K562 (cell line): ENCODE results near the gene SLC39A7. TPM values are rescaled to one million over a fixed set of nuclear protein-coding genes. Genes with fewer than 3 reads are reported as not detected.

Experiments
- ATAC-seq: fragments of 200-7000 bp; cut with Tn5 transposase; 3 replicates; pipeline ENCODE4 v1.9.1; 2020; ENCODE audit warnings: moderate library complexity
- BruUV-seq: library from RNA; stranded (reverse); fragments of 400-500 nt; replicated peaks from 2 replicates; lab custom pipeline; 2021; lab: Mats Ljungman, UMichigan
- CTCF ChIA-PET: fragments of 300-600 bp; formaldehyde crosslinking; extraction: SDS; loops from one replicate; lab custom pipeline; 2021; ENCODE audit warnings: low intra/inter-chr PET ratio; lab: Yijun Ruan, JAX
- POLR2A ChIA-PET: fragments of 300-600, 350-650 bp; sonication (Branson Sonifier 250); formaldehyde crosslinking; extraction: SDS; loops from one replicate; lab custom pipeline; 2021; ENCODE audit warnings: antibody characterized with exemption, inconsistent platforms; lab: Yijun Ruan, JAX
- DNase-seq, 4 experiments: peaks; one replicate each; pipeline versions ENCODE4 v3.0.0 to v3.0.0-alpha.2; 2011 to 2018; ENCODE audit warnings: low spot score in 3 of 4, mixed read lengths in 3 of 4; ENCODE audit errors: extremely low read depth in 1 of 4
- FAIRE-seq: peaks from 2 replicates; lab custom pipeline; 2011; peaks lifted over from hg19 to GRCh38; lab: Jason Lieb, UNC
- H2AFZ ChIP-seq: 2 replicates; pipeline ENCODE4 v1.6.0; 2011; ENCODE audit warnings: low read depth, low read length, control low read depth, inconsistent platforms
- H3K27ac ChIP-seq: fragments of 200-600 bp; 3 replicates; pipeline ENCODE4 v1.8.0; 2011; ENCODE audit warnings: low read depth, mild to moderate bottlenecking, control low read depth, inconsistent platforms, low read length, moderate library complexity, mixed read lengths; ENCODE audit errors: extremely low read depth
- H3K27me3 ChIP-seq, 2 experiments: fragments of 300-600 bp in 1 of 2; 2 replicates in 1 of 2; 3 replicates in 1 of 2; pipeline versions ENCODE4 v1.6.0 to v1.8.0; 2011; ENCODE audit warnings: inconsistent platforms in 2 of 2, low read length in 2 of 2, mild to moderate bottlenecking in 1 of 2, mixed read lengths in 1 of 2, moderate library complexity in 1 of 2; ENCODE audit not compliant: control insufficient read depth in 2 of 2, insufficient read depth in 2 of 2
- H3K36me3 ChIP-seq: fragments of 300-600 bp; 3 replicates; pipeline ENCODE4 v1.8.0; 2011; ENCODE audit warnings: mild to moderate bottlenecking, low read length, inconsistent platforms; ENCODE audit not compliant: control insufficient read depth, insufficient read depth
- H3K4me1 ChIP-seq, 2 experiments: fragments of 200-600 bp in 1 of 2; replicated peaks in 1 of 2; 2 replicates in 1 of 2; 3 replicates in 1 of 2; pipeline versions ENCODE4 v1.5.1 to v1.8.0; 2011; ENCODE audit warnings: inconsistent platforms in 2 of 2, low read length in 2 of 2, mild to moderate bottlenecking in 1 of 2, mixed read lengths in 1 of 2, moderate library complexity in 1 of 2; ENCODE audit not compliant: control insufficient read depth in 2 of 2, insufficient read depth in 2 of 2
- H3K4me2 ChIP-seq: 2 replicates; pipeline ENCODE4 v1.6.1; 2011; ENCODE audit warnings: low read length, control low read depth, inconsistent platforms, mixed read lengths; ENCODE audit not compliant: insufficient read depth
- H3K4me3 ChIP-seq: fragments of 200-600 bp; sonication (generic), shearing (Covaris generic); 2 replicates; pipeline ENCODE4 v1.5.1; 2016; ENCODE audit warnings: control low read depth, inconsistent platforms
- H3K79me2 ChIP-seq: fragments of 200-600 bp; 3 replicates; pipeline ENCODE4 v1.8.0; 2011; ENCODE audit warnings: low read length, inconsistent platforms; ENCODE audit not compliant: control insufficient read depth, insufficient read depth
- H3K9ac ChIP-seq, 2 experiments: 2 replicates each; pipeline versions ENCODE4 v1.6.0 to v1.6.1; 2011; ENCODE audit warnings: low read depth in 2 of 2, low read length in 2 of 2, control low read depth in 1 of 2, inconsistent platforms in 1 of 2, mild to moderate bottlenecking in 1 of 2, mixed read lengths in 1 of 2; ENCODE audit not compliant: insufficient read depth in 1 of 2
- H3K9me1 ChIP-seq: one replicate; pipeline ENCODE4 v1.6.0; 2011; ENCODE audit warnings: inconsistent platforms, mild to moderate bottlenecking, low read length, moderate library complexity; ENCODE audit not compliant: control insufficient read depth, insufficient read depth
- H3K9me3 ChIP-seq: replicated peaks from 2 replicates; pipeline ENCODE4 v1.5.1; 2011; ENCODE audit warnings: low read depth, low read length, inconsistent platforms; ENCODE audit not compliant: control insufficient read depth, insufficient read depth
- H4K20me1 ChIP-seq: replicated peaks from 2 replicates; pipeline ENCODE4 v1.6.1; 2011; ENCODE audit warnings: low read length, inconsistent platforms, mixed read lengths; ENCODE audit not compliant: control insufficient read depth, insufficient read depth
- HINFP ChIP-seq: fragments of 450-650 bp; conservative IDR thresholded peaks from 2 replicates; pipeline ENCODE4 v1.6.1; 2016; ENCODE audit warnings: missing genetic modification characterization, low read depth, mild to moderate bottlenecking, control low read depth, missing compliant biosample characterization
- POLR2G ChIP-seq: fragments of 200-400 bp; formaldehyde crosslinking; IDR thresholded peaks from 2 replicates; pipeline ENCODE4 v1.6.1; 2017; ENCODE audit warnings: low read depth, mild to moderate bottlenecking, antibody characterized with exemption, low read length, moderate library complexity
- RBFOX2 ChIP-seq: fragments of 200-400 bp; formaldehyde crosslinking; IDR thresholded peaks from 2 replicates; pipeline ENCODE4 v1.6.1; 2017; ENCODE audit warnings: low read depth, mild to moderate bottlenecking, low read length, moderate library complexity
- STAG1 ChIP-seq: sonication (generic); formaldehyde crosslinking; IDR thresholded peaks from 2 replicates; pipeline ENCODE4 v1.5.0; 2020; ENCODE audit warnings: missing genetic modification reagents, borderline replicate concordance
- WGBS: fragments of 100-300 bp; shearing (Covaris generic); methylation state at CpG from one replicate; pipeline ENCODE4 v1.1.6; 2016; ENCODE audit warnings: low coverage, mixed read lengths; ENCODE audit not compliant: insufficient coverage; ENCODE audit errors: missing lambda C conversion rate; 5-methylcytosine and 5-hydroxymethylcytosine counted together
- in situ Hi-C: fragments of 300-500 bp; cut with MboI; formaldehyde crosslinking; loops from 4 replicates; pipeline ENCODE4 v1.15.0; 2018; ENCODE audit warnings: inconsistent platforms, mixed read lengths
- intact Hi-C: fragments of 100-400 bp; cut with micrococcal nuclease; formaldehyde crosslinking; loops from 2 replicates; pipeline ENCODE4 v1.14.2; 2022
- polyA plus RNA-seq, 8 experiments: library from polyadenylated mRNA; depleted of rRNA in 4 of 8; stranded (reverse) in 5 of 8; unstranded in 3 of 8; fragments of >200 nt; fragmentation: Nextera tagmentation in 2 of 8; fragmentation: Illumina TruSeq in 1 of 8; extraction: Ambion mirVana in 2 of 8; extraction: Trizol in 1 of 8; gene quantifications; 2 replicates each; pipeline versions ENCODE4 v1.2.1 to v1.2.3, GENCODE V29; 2011 to 2014; ENCODE audit warnings: inconsistent platforms in 1 of 8, missing spikeins in 1 of 8
- total RNA-seq, 7 experiments: library from RNA; depleted of rRNA in 6 of 7; stranded (reverse); fragments of >200 nt in 6 of 7; fragmentation: Illumina TruSeq in 2 of 7; extraction: Trizol in 2 of 7; gene quantifications; 2 replicates each; pipeline versions ENCODE4 v1.2.1 to v1.2.3, GENCODE V29; 2011 to 2021; ENCODE audit warnings: low replicate concordance in 1 of 7
- TF ChIP-seq, protein P1 (sequence below), 2 experiments: IDR thresholded peaks in 1 of 2; conservative IDR thresholded peaks in 1 of 2; 2 replicates each; pipeline ENCODE4 v1.6.1; 2016; ENCODE audit warnings: low read depth in 2 of 2, mild to moderate bottlenecking in 1 of 2, missing compliant biosample characterization in 1 of 2, missing genetic modification characterization in 1 of 2, moderate library complexity in 1 of 2

Gene SLC39A7
- total and polyA plus RNA-seq, 9 of the 15 experiments (the other 6 are each of a cell fraction or from before 2014, with no cell fraction given), result 21.7 to 169 (median 121) TPM

- DNase-seq (no peak), FAIRE-seq (no peak), ATAC-seq (no peak)
- peaks cover 36% of the 10 kb centered on the region for H3K36me3 ChIP-seq
- H3K27ac ChIP-seq, result peak overlapping the region; percentile 99; the same call in 1 of the 3 replicates
- no peaks in the 10 kb centered on the region for H3K9me3 ChIP-seq
- peaks cover 17% of the 10 kb centered on the region for H4K20me1 ChIP-seq
- H3K9me1 ChIP-seq, result peaks cover 3% of the 10 kb centered on the region
- peaks cover 47 to 67% of the 10 kb centered on the region in 2 experiments for H3K4me1 ChIP-seq
- CTCF ChIA-PET, result no interaction called here
- WGBS, result 79% methylated on average over 6 of the region's 6 CpGs
- no peaks in the 10 kb centered on the region for H3K27me3 ChIP-seq
- BruUV-seq, result no TSS peak
- H3K4me2 ChIP-seq, result peak overlapping the region; percentile 100
- peak overlapping the region; percentile 65 for H3K4me3 ChIP-seq
- no peak overlapping the region for H2AFZ ChIP-seq
- in situ Hi-C loops (no loop called here), intact Hi-C loops (loop anchor here (5.0 kb wide), 1 partner anchor 1070 kb away; the partner anchor contains the start of gene FKBPL)
- TF ChIP-seq STAG1 (CRISPR knock-in tag) (no peak), HINFP (tag) (no peak), RBFOX2 (peak; percentile 55; the same call in 1 of the 2 replicates), POLR2G (0 out of 2 replicates have a peak, but pooled peaks have one; percentile 14)
- TF ChIP-seq, protein P1, sequence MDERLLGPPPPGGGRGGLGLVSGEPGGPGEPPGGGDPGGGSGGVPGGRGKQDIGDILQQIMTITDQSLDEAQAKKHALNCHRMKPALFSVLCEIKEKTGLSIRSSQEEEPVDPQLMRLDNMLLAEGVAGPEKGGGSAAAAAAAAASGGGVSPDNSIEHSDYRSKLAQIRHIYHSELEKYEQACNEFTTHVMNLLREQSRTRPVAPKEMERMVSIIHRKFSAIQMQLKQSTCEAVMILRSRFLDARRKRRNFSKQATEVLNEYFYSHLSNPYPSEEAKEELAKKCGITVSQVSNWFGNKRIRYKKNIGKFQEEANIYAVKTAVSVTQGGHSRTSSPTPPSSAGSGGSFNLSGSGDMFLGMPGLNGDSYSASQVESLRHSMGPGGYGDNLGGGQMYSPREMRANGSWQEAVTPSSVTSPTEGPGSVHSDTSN (CRISPR knock-in tag; IDR thresholded peaks at IDR 0.05; ENCODE audit: low read depth), result no peak
- TF ChIP-seq, protein P1 (tag; conservative IDR thresholded peaks at IDR 0.05; ENCODE audit: low read depth), result no peak
- POLR2A ChIA-PET, result interaction anchor here (0.6 to 1.8 kb wide), 5 partner anchors 8 to 113 kb away, joined by 3 to 9 read pairs (median 4); no protein-coding TSS in a partner anchor
- peak overlapping the region; percentile 41 to 100; a peak in 3 of 4 replicates for H3K9ac ChIP-seq
- peaks cover 76% of the 10 kb centered on the region for H3K79me2 ChIP-seq
These were observed 2.1 kb downstream of the SLC39A7 start for GRCh38 chr6:33202799-33203198.
